ENCODE results near the gene MRM3. TPM values are rescaled to one million over a fixed set of nuclear protein-coding genes. Genes with fewer than 3 reads are reported as not detected.
"Not testable (repeated sequence)": the region's sequence is repeated elsewhere in the genome, so short reads cannot be mapped to it uniquely, and the experiment has no call there.

MRM3 gene
- total and polyA plus RNA-seq, 12 donors, result 12.9 to 34.6 (median 19.1) TPM

GRCh38 chr17:744937-745336 lies 37.2 kb upstream of the MRM3 start:
- H3K27me3 ChIP-seq, result no peaks in the 10 kb centered on the region
- H3K36me3 ChIP-seq (replicated peaks in 1 of 2), result peaks cover 0 to 61% of the 10 kb centered on the region in 2 donors
- no peak for TF ChIP-seq POLR2A (IDR thresholded peaks at IDR 0.05)
- TF ChIP-seq CTCF (IDR thresholded peaks at IDR 0.05), result no peak
- H3K4me1 ChIP-seq (replicated peaks in 1 of 2), result no peaks in the 10 kb centered on the region
- H3K27ac ChIP-seq, result no peak overlapping the region
- no peak for DNase-seq
- H3K9me3 ChIP-seq (replicated peaks in 1 of 3), result no peaks in the 10 kb centered on the region
- WGBS, 4 donors, result 78 to 92% (median 84%) methylated on average over 7 to 9 of the region's 9 CpGs
- intact Hi-C loops (cut with DNase I), result no loop called here
- no peak overlapping the region for H3K4me3 ChIP-seq

GRCh38 chr17:745406-745805 lies 36.7 kb upstream of the MRM3 start:
- peaks cover 0 to 57% of the 10 kb centered on the region in 2 donors for H3K36me3 ChIP-seq (replicated peaks in 1 of 2)
- WGBS, 4 donors, result 89 to 100% (median 96%) methylated on average over 1 to 11 of the region's 11 CpGs
- intact Hi-C loops (cut with DNase I), result no loop called here

GRCh38 chr17:746181-746580 lies 36.0 kb upstream of the MRM3 start:
- TF ChIP-seq POLR2A (IDR thresholded peaks at IDR 0.05) (no peak), CTCF (IDR thresholded peaks at IDR 0.05) (no peak)
- DNase-seq, result no peak
- Histone ChIP-seq H3K27ac (no peak overlapping the region), H3K4me3 (no peak overlapping the region), H3K36me3 (replicated peaks in 1 of 2) (peaks cover 0 to 50% of the 10 kb centered on the region in 2 donors), H3K27me3 (no peaks in the 10 kb centered on the region), H3K4me1 (replicated peaks in 1 of 2) (peaks cover 4 to 8% of the 10 kb centered on the region in 2 donors), H3K9me3 (replicated peaks in 1 of 3) (no peaks in the 10 kb centered on the region)
- intact Hi-C loops (cut with DNase I), result no loop called here
- 94 to 95% (median 94%) methylated on average over 9 of the region's 9 CpGs for WGBS, 4 donors

More at GRCh38 chr17:745406-745805, 36.7 kb upstream of the MRM3 start:
- no peak overlapping the region for H3K4me3 ChIP-seq
- H3K27me3 ChIP-seq, result no peaks in the 10 kb centered on the region
- TF ChIP-seq POLR2A (IDR thresholded peaks at IDR 0.05), result no peak
- no peak for TF ChIP-seq CTCF (IDR thresholded peaks at IDR 0.05)
- H3K4me1 ChIP-seq (replicated peaks in 1 of 2), result peaks cover 0 to under 1% of the 10 kb centered on the region in 2 donors
- H3K27ac ChIP-seq, result no peak overlapping the region
- no peaks in the 10 kb centered on the region for H3K9me3 ChIP-seq (replicated peaks in 1 of 3)
- DNase-seq, result no peak

GRCh38 chr17:746783-747629 lies 35.1 kb upstream of the MRM3 start:
- TF ChIP-seq CTCF (IDR thresholded peaks at IDR 0.05) (no peak), POLR2A (IDR thresholded peaks at IDR 0.05) (no peak)
- 94 to 96% (median 95%) methylated on average over 16 to 38 of the region's 38 CpGs for WGBS, 4 donors

GRCh38 chr17:748604-749003 lies 33.5 kb upstream of the MRM3 start:
- H3K27me3 ChIP-seq; H3K4me1 ChIP-seq (replicated peaks in 1 of 2); H3K27ac ChIP-seq; H3K9me3 ChIP-seq (replicated peaks in 1 of 3); intact Hi-C loops (cut with DNase I); DNase-seq; H3K4me3 ChIP-seq: not testable (repeated sequence)
- 87 to 99% (median 93%) methylated on average over 3 to 4 of the region's 4 CpGs for WGBS, 4 donors
- H3K36me3 ChIP-seq (replicated peaks in 1 of 2), result peaks cover 0 to 44% of the 10 kb centered on the region in 2 donors

More at GRCh38 chr17:746783-747629, 35.1 kb upstream of the MRM3 start:
- intact Hi-C loops (cut with DNase I), result no loop called here
- Histone ChIP-seq H3K27ac (no peak overlapping the region), H3K36me3 (replicated peaks in 1 of 2) (peaks cover 0 to 46% of the 10 kb centered on the region in 2 donors), H3K4me3 (no peak overlapping the region), H3K4me1 (replicated peaks in 1 of 2) (peaks cover 8 to 10% of the 10 kb centered on the region in 2 donors), H3K9me3 (replicated peaks in 1 of 3) (no peaks in the 10 kb centered on the region), H3K27me3 (no peaks in the 10 kb centered on the region)
- no peak for DNase-seq

- H3K4me3 ChIP-seq; H3K27ac ChIP-seq; DNase-seq; H3K9me3 ChIP-seq (replicated peaks in 1 of 3); H3K27me3 ChIP-seq; intact Hi-C loops (cut with DNase I); H3K4me1 ChIP-seq (replicated peaks in 1 of 2): not testable (repeated sequence)
- 82 to 84% (median 83%) methylated on average over 3 to 7 of the region's 7 CpGs; no CpG with 5 or more reads in 1 of the 4 donors for WGBS, 4 donors
- peaks cover 0 to 36% of the 10 kb centered on the region in 2 donors for H3K36me3 ChIP-seq (replicated peaks in 1 of 2)
Measured at GRCh38 chr17:749359-749758, 32.8 kb upstream of the MRM3 start.
